Stimulated activated CD8-positive, alpha-beta memory T cell treated with anti-CD3 and anti-CD28 coated beads, Interleukin-15, amount 100 ng/mL, for 4 hours (primary cell): ENCODE measurements around the gene MICAL3.

Experiments used
- DNase-seq, 2 donors: peaks; one replicate each; pipeline ENCODE4 v3.0.0-alpha.2; 2020; ENCODE audit warnings: low read depth in 2 of 2

MICAL3 gene

GRCh38 chr22:17972385-17973191, 51.8 kb downstream of the MICAL3 start:
- no peak for DNase-seq

GRCh38 chr22:17971711-17972110, 52.6 kb downstream of the MICAL3 start:
- no peak for DNase-seq

GRCh38 chr22:17970201-17970708, 54.1 kb downstream of the MICAL3 start:
- DNase-seq, result no peak

- DNase-seq, result no peak
These were observed 54.7 kb downstream of the MICAL3 start for GRCh38 chr22:17969701-17970113.

GRCh38 chr22:17968126-17968525, 56.2 kb downstream of the MICAL3 start:
- no peak for DNase-seq

GRCh38 chr22:17966403-17966717, 58.0 kb downstream of the MICAL3 start:
- DNase-seq, result no peak

GRCh38 chr22:17965538-17966402, 58.6 kb downstream of the MICAL3 start:
- no peak for DNase-seq

GRCh38 chr22:17964643-17965042, 59.7 kb downstream of the MICAL3 start:
- no peak for DNase-seq

- DNase-seq, result no peak
These were observed 60.2 kb downstream of the MICAL3 start for GRCh38 chr22:17964156-17964555.

GRCh38 chr22:17963015-17963414, 61.3 kb downstream of the MICAL3 start:
- DNase-seq, result no peak

GRCh38 chr22:17962168-17962567, 62.2 kb downstream of the MICAL3 start:
- DNase-seq, result no peak

- DNase-seq, result no peak
These were observed 63.0 kb downstream of the MICAL3 start for GRCh38 chr22:17961446-17961729.

- DNase-seq, result no peak
These were observed 63.5 kb downstream of the MICAL3 start for GRCh38 chr22:17960695-17961445.

GRCh38 chr22:17960011-17960410, 64.3 kb downstream of the MICAL3 start:
- DNase-seq, result no peak

- DNase-seq, result no peak
These were observed 66.2 kb downstream of the MICAL3 start for GRCh38 chr22:17958166-17958565.

- DNase-seq, result no peak
These were observed 66.7 kb downstream of the MICAL3 start for GRCh38 chr22:17957693-17958092.

- no peak for DNase-seq
These were observed 67.2 kb downstream of the MICAL3 start for GRCh38 chr22:17957204-17957603.

GRCh38 chr22:17956630-17957029, 67.7 kb downstream of the MICAL3 start:
- DNase-seq, result no peak

GRCh38 chr22:17955590-17956379, 68.6 kb downstream of the MICAL3 start:
- DNase-seq, result no peak

GRCh38 chr22:17954860-17955587, 69.3 kb downstream of the MICAL3 start:
- DNase-seq, result no peak
